HCT116 (cell line): ENCODE measurements around the gene ENTPD3. TPM values are rescaled to one million over a fixed set of nuclear protein-coding genes. Genes with fewer than 3 reads are reported as not detected.

ENCODE experiments used
- ATAC-seq: fragments of 200-7000 bp; cut with Tn5 transposase; 2 replicates; pipeline ENCODE4 v1.9.1; 2020; ENCODE audit warnings: mild to moderate bottlenecking, moderate library complexity
- BruUV-seq: library from RNA; stranded (reverse); fragments of 400-500 nt; replicated peaks from 2 replicates; lab custom pipeline; 2021; lab: Mats Ljungman, UMichigan
- CTCF ChIA-PET: fragments of 300-600 bp; sonication (Branson Sonifier 250); formaldehyde crosslinking; loops from one replicate; lab custom pipeline; 2021; ENCODE audit warnings: antibody characterized with exemption; lab: Charles Lee
- POLR2A ChIA-PET: fragments of 300-600, 350-600 bp; sonication (Branson Sonifier 250); formaldehyde crosslinking; loops from one replicate; lab custom pipeline; 2021; ENCODE audit warnings: antibody characterized with exemption; lab: Charles Lee
- RAD21 ChIA-PET, 2 experiments: fragments of 300-600 bp; sonication (Branson Sonifier 250); formaldehyde crosslinking; loops; one replicate each; lab custom pipeline; 2023; ENCODE audit warnings: low total read pairs in 2 of 2; ENCODE audit not compliant: uncharacterized antibody in 2 of 2, unreplicated experiment in 2 of 2, low non-redundant PET in 1 of 2; lab: Charles Lee
- DNase-seq: peaks from one replicate; pipeline ENCODE4 v3.0.0-alpha.2; 2010; ENCODE audit warnings: low read depth, low spot score
- H2AFZ ChIP-seq: fragments of 200-600 bp; shearing (Covaris generic), sonication (generic); 2 replicates; pipeline ENCODE4 v1.6.1; 2017; ENCODE audit warnings: low read depth, mixed run types, mixed read lengths, antibody characterized with exemption, low read length; ENCODE audit not compliant: poor library complexity, severe bottlenecking
- H3K27ac ChIP-seq: 2 replicates; pipeline ENCODE4 v1.5.1; 2012; ENCODE audit warnings: low read depth, low read length
- H3K27me3 ChIP-seq: fragments of 200-600 bp; sonication (generic); 2 replicates; pipeline ENCODE4 v1.6.1; 2016; ENCODE audit warnings: mixed run types, low read length, mixed read lengths; ENCODE audit not compliant: insufficient read depth
- H3K36me3 ChIP-seq, 2 experiments: fragments of 200-500 bp in 1 of 2; fragments of 200-600 bp in 1 of 2; sonication (Bioruptor generic) in 1 of 2; sonication (generic) in 1 of 2; 2 replicates each; pipeline versions ENCODE4 v1.5.1 to v1.6.1; 2014 to 2016; ENCODE audit warnings: low read length in 2 of 2, inconsistent platforms in 1 of 2, mixed read lengths in 1 of 2, mixed run types in 1 of 2; ENCODE audit not compliant: insufficient read depth in 2 of 2, control insufficient read depth in 1 of 2
- H3K4me1 ChIP-seq, 2 experiments: fragments of 200-600 bp in 1 of 2; sonication (generic) in 1 of 2; 2 replicates each; pipeline versions ENCODE4 v1.5.1 to v1.6.1; 2012 to 2017; ENCODE audit warnings: low read length in 2 of 2, inconsistent platforms in 1 of 2, mild to moderate bottlenecking in 1 of 2, mixed read lengths in 1 of 2, mixed run types in 1 of 2, moderate library complexity in 1 of 2; ENCODE audit not compliant: insufficient read depth in 2 of 2, control insufficient read depth in 1 of 2
- H3K4me2 ChIP-seq: fragments of 200-600 bp; sonication (generic); 2 replicates; pipeline ENCODE4 v1.6.1; 2017; ENCODE audit warnings: mixed run types, low read length, mixed read lengths
- H3K4me3 ChIP-seq, 2 experiments: fragments of 200-600 bp in 1 of 2; sonication (generic) in 1 of 2; replicated peaks in 1 of 2; 2 replicates each; pipeline ENCODE4 v1.5.1; 2011 to 2016; ENCODE audit warnings: low read length in 2 of 2, control low read depth in 1 of 2, low read depth in 1 of 2, mild to moderate bottlenecking in 1 of 2, mixed read lengths in 1 of 2, mixed run types in 1 of 2
- H3K79me2 ChIP-seq: fragments of 200-600 bp; sonication (generic); 2 replicates; pipeline ENCODE4 v1.6.1; 2017; ENCODE audit warnings: mild to moderate bottlenecking, mixed run types, low read length, moderate library complexity, mixed read lengths; ENCODE audit not compliant: insufficient read depth
- H3K9ac ChIP-seq: fragments of 200-600 bp; sonication (generic); 2 replicates; pipeline ENCODE4 v1.6.1; 2016; ENCODE audit warnings: low read length, mixed read lengths
- H3K9me2 ChIP-seq: fragments of 200-600 bp; sonication (generic), shearing (Covaris generic); 2 replicates; pipeline ENCODE4 v1.6.1; 2017; ENCODE audit warnings: mixed run types, mild to moderate bottlenecking, moderate library complexity; ENCODE audit not compliant: insufficient read depth
- H3K9me3 ChIP-seq, 2 experiments: fragments of 200-500 bp in 1 of 2; fragments of 200-600 bp in 1 of 2; sonication (Bioruptor generic) in 1 of 2; sonication (generic) in 1 of 2; 2 replicates each; pipeline ENCODE4 v1.6.1; 2014 to 2017; ENCODE audit warnings: low read length in 2 of 2, mixed read lengths in 2 of 2, inconsistent platforms in 1 of 2, low read depth in 1 of 2, mild to moderate bottlenecking in 1 of 2, mixed run types in 1 of 2, moderate library complexity in 1 of 2; ENCODE audit not compliant: control insufficient read depth in 1 of 2, insufficient read depth in 1 of 2
- H4K20me1 ChIP-seq: fragments of 200-600 bp; sonication (generic), shearing (Covaris generic); 2 replicates; pipeline ENCODE4 v1.6.1; 2017; ENCODE audit warnings: mixed run types, mild to moderate bottlenecking, moderate library complexity; ENCODE audit not compliant: insufficient read depth
- CBX3 ChIP-seq: IDR thresholded peaks from 2 replicates; pipeline ENCODE4 v1.6.1; 2012; ENCODE audit warnings: low read depth
- EGR1 ChIP-seq: IDR thresholded peaks from 2 replicates; pipeline ENCODE4 v1.6.1; 2012; ENCODE audit warnings: low read depth
- FOSL1 ChIP-seq: IDR thresholded peaks from 2 replicates; pipeline ENCODE4 v1.6.1; 2012; ENCODE audit warnings: low read depth
- JUND ChIP-seq: IDR thresholded peaks from 2 replicates; pipeline ENCODE4 v1.6.1; 2012
- MAX ChIP-seq: IDR thresholded peaks from 2 replicates; pipeline ENCODE4 v1.6.1; 2012
- POLR2A ChIP-seq: IDR thresholded peaks from 2 replicates; pipeline ENCODE4 v1.7.0; 2011; ENCODE audit warnings: borderline replicate concordance; ENCODE audit not compliant: insufficient read depth, insufficient read length; ENCODE audit errors: extremely low read depth
- RAD21 ChIP-seq: IDR thresholded peaks from 2 replicates; pipeline ENCODE4 v1.6.1; 2012; ENCODE audit warnings: low read depth, mild to moderate bottlenecking
- REST ChIP-seq: IDR thresholded peaks from 2 replicates; pipeline ENCODE4 v1.6.1; 2012; ENCODE audit warnings: low read depth
- SRF ChIP-seq: IDR thresholded peaks from 2 replicates; pipeline ENCODE4 v1.6.1; 2012; ENCODE audit warnings: low read depth
- ZBTB33 ChIP-seq: IDR thresholded peaks from 2 replicates; pipeline ENCODE4 v1.6.1; 2011; ENCODE audit warnings: mild to moderate bottlenecking, low read length, moderate library complexity; ENCODE audit not compliant: insufficient replicate concordance; ENCODE audit errors: extremely low read depth
- intact Hi-C: fragments of 100-400 bp; cut with micrococcal nuclease; formaldehyde crosslinking; loops from 2 replicates; pipeline ENCODE4 v1.10.0; 2022
- total RNA-seq: library from RNA; stranded (reverse); gene quantifications from one replicate; pipeline ENCODE4 v1.2.1, GENCODE V29; 2021; ENCODE audit not compliant: unreplicated experiment

Gene ENTPD3
- total RNA-seq, 1 experiment from 2014 or later, result not detected

GRCh38 chr3:40404591-40405198 lies 17.7 kb downstream of the ENTPD3 start:
- intact Hi-C loops, result no loop called here
- TF ChIP-seq RAD21, result no peak
- TF ChIP-seq EGR1, result no peak
- no peak for TF ChIP-seq CBX3
- TF ChIP-seq FOSL1, result no peak
- no peak for TF ChIP-seq MAX
- no peak for TF ChIP-seq JUND
- TF ChIP-seq ZBTB33, result no peak
- no peak for TF ChIP-seq SRF
- TF ChIP-seq, all 23 proteins: peak for 0
- Histone ChIP-seq H3K27me3 (no peaks in the 10 kb centered on the region), H3K4me2 (no peak overlapping the region), H3K27ac (no peak overlapping the region), H3K36me3 (no peaks in the 10 kb centered on the region), H3K9ac (no peak overlapping the region), H2AFZ (no peak overlapping the region), H3K9me2 (no peaks in the 10 kb centered on the region), H4K20me1 (no peaks in the 10 kb centered on the region), H3K4me1 (no peaks in the 10 kb centered on the region; a peak in 1 of 4 replicates), H3K79me2 (no peaks in the 10 kb centered on the region), H3K4me3 (no peak overlapping the region), H3K9me3 (no peaks in the 10 kb centered on the region)
- ChIA-PET RAD21 (no interaction called here), CTCF (no interaction called here), POLR2A (no interaction called here)
- DNase-seq (no peak), ATAC-seq (no peak; the same call in 1 of the 2 replicates)
- no TSS peak for BruUV-seq

- POLR2A ChIA-PET, result no interaction called here
- BruUV-seq, result no TSS peak
- CTCF ChIA-PET, result no interaction called here
Observed at GRCh38 chr3:40407007-40407406, 20.0 kb downstream of the ENTPD3 start.

More at GRCh38 chr3:40407007-40407406, 20.0 kb downstream of the ENTPD3 start:
- ATAC-seq (no peak), DNase-seq (no peak)
- Histone ChIP-seq H3K9me3 (no peaks in the 10 kb centered on the region), H3K27me3 (no peaks in the 10 kb centered on the region), H3K36me3 (no peaks in the 10 kb centered on the region), H2AFZ (no peak overlapping the region), H3K4me1 (no peaks in the 10 kb centered on the region; a peak in 1 of 4 replicates), H3K79me2 (no peaks in the 10 kb centered on the region), H3K4me3 (no peak overlapping the region), H3K4me2 (no peak overlapping the region), H3K9me2 (no peaks in the 10 kb centered on the region), H3K9ac (no peak overlapping the region), H3K27ac (no peak overlapping the region)
- RAD21 ChIA-PET, result no interaction called here
- intact Hi-C loops, result no loop called here
- TF ChIP-seq REST, result no peak
- TF ChIP-seq POLR2A, result no peak
- TF ChIP-seq, all 23 proteins: peak for 0
- H4K20me1 ChIP-seq, result no peaks in the 10 kb centered on the region
